ENCODE measurements around the gene ZFYVE28.

Gene ZFYVE28

GRCh38 chr4:2448589-2448988 is 30.1 kb upstream of the ZFYVE28 start:
- no peak overlapping the region for H3K4me3 ChIP-seq (ENCODE audit: low read depth in 1 of 2, low read length in 1 of 2)
- H3K4me1 ChIP-seq (ENCODE audit: control insufficient read depth in 1 of 2, insufficient read depth in 1 of 2, low read depth in 1 of 2, low read length in 1 of 2) = no peaks in the 10 kb centered on the region
- TF ChIP-seq, protein P1, sequence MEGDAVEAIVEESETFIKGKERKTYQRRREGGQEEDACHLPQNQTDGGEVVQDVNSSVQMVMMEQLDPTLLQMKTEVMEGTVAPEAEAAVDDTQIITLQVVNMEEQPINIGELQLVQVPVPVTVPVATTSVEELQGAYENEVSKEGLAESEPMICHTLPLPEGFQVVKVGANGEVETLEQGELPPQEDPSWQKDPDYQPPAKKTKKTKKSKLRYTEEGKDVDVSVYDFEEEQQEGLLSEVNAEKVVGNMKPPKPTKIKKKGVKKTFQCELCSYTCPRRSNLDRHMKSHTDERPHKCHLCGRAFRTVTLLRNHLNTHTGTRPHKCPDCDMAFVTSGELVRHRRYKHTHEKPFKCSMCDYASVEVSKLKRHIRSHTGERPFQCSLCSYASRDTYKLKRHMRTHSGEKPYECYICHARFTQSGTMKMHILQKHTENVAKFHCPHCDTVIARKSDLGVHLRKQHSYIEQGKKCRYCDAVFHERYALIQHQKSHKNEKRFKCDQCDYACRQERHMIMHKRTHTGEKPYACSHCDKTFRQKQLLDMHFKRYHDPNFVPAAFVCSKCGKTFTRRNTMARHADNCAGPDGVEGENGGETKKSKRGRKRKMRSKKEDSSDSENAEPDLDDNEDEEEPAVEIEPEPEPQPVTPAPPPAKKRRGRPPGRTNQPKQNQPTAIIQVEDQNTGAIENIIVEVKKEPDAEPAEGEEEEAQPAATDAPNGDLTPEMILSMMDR (IDR thresholded peaks at IDR 0.05) = no peak
- H3K9me3 ChIP-seq = no peaks in the 10 kb centered on the region
- no peak overlapping the region for H3K27ac ChIP-seq
- no peaks in the 10 kb centered on the region for H3K27me3 ChIP-seq
- H3K36me3 ChIP-seq = no peaks in the 10 kb centered on the region

DNA sequence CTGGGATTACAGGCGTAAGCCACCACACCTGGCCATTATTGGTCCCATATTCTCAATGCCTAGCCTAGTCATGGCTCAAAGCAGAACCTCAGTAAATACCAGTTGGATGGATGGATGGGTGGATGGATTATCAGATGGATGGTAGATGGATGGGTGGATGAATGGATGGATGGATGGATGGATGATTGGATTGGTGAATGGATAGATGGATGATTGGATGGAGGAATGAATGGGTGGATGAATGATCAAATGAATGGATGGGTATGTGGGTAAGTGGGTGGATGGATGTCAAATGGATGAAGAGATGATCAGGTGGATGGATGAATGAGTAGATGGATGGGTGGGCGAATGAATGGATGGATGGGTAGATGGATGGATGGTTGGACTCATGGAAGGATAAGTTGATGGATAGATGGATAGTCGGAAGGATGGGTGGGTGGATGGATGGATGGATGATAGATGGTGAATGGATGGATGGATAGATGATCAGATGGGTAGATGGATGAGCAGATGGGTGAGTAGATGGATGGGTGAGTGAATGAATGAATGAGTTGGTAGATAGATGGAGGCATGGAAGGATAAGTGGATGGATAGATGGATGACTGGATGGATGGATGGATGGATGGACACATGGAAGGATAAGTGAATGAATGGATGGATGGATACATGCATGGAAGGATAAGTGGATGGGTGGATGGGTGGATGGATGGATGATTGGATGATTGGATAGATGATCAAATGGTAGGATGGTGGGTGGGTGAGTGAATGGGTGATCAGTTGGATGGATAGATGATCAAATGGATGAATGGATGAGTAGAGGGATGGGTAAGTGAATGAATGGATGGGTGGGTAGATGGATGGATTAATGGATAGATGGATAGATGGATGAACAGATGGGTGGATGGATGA is 28.5 kb upstream of the ZFYVE28 start:
- TF ChIP-seq, protein P1 (IDR thresholded peaks at IDR 0.05) = no peak
- no peaks in the 10 kb centered on the region for H3K9me3 ChIP-seq
- no peaks in the 10 kb centered on the region for H3K4me1 ChIP-seq (ENCODE audit: control insufficient read depth in 1 of 2, insufficient read depth in 1 of 2, low read depth in 1 of 2, low read length in 1 of 2)
- no peaks in the 10 kb centered on the region for H3K36me3 ChIP-seq
- H3K4me3 ChIP-seq (ENCODE audit: low read depth in 1 of 2, low read length in 1 of 2) = no peak overlapping the region
- no peaks in the 10 kb centered on the region for H3K27me3 ChIP-seq
- no peak overlapping the region for H3K27ac ChIP-seq

DNA sequence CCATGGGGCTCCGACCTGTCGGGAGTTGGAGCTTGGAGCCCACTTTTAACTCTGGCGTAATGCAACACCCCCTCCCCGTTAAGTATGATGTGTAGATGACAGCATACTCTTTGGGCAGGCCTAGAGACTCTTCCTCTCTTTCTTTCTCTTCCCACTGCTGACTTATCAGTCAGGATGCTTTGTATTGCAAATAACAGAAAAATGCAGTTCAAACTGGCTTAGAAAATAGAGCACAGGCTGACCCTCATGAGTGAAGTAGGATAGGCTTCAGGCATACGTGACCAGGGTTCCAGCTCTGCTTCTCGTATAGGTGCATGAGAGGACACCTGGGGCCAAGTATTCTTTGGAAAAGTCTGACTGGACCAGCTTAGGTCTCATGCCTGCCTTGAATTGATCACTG is 27.1 kb upstream of the ZFYVE28 start:
- Histone ChIP-seq H3K4me3 (ENCODE audit: low read depth in 1 of 2, low read length in 1 of 2) (no peak overlapping the region), H3K36me3 (no peaks in the 10 kb centered on the region), H3K9me3 (no peaks in the 10 kb centered on the region), H3K27me3 (no peaks in the 10 kb centered on the region), H3K27ac (no peak overlapping the region), H3K4me1 (ENCODE audit: control insufficient read depth in 1 of 2, insufficient read depth in 1 of 2, low read depth in 1 of 2, low read length in 1 of 2) (no peaks in the 10 kb centered on the region)
- TF ChIP-seq, protein P1 (IDR thresholded peaks at IDR 0.05) = no peak

DNA sequence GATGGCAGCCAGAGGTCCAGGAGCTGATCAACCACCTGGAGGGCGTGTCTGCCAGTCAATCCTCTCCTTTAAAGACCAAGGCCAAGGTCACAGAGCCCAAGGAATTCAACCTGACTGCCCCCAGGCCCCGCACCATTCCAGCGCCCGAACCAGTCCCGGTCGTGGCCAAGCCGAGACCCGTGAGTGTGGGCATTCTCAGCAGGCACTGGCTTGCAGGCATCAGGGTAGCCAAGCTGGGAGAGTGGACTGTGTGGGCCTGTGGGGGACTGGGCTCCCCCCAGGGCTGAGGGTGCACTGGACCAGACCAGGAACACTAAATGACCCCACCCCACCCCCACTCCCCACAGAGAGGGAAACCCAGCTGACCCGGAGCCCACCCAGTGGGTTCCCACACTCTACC is 26.7 kb upstream of the ZFYVE28 start:
- no peaks in the 10 kb centered on the region for H3K9me3 ChIP-seq
- TF ChIP-seq, protein P1 (IDR thresholded peaks at IDR 0.05) = no peak
- no peaks in the 10 kb centered on the region for H3K27me3 ChIP-seq
- no peaks in the 10 kb centered on the region for H3K4me1 ChIP-seq (ENCODE audit: control insufficient read depth in 1 of 2, insufficient read depth in 1 of 2, low read depth in 1 of 2, low read length in 1 of 2)
- H3K4me3 ChIP-seq (ENCODE audit: low read depth in 1 of 2, low read length in 1 of 2) = no peak overlapping the region
- H3K27ac ChIP-seq = no peak overlapping the region
- no peaks in the 10 kb centered on the region for H3K36me3 ChIP-seq

DNA sequence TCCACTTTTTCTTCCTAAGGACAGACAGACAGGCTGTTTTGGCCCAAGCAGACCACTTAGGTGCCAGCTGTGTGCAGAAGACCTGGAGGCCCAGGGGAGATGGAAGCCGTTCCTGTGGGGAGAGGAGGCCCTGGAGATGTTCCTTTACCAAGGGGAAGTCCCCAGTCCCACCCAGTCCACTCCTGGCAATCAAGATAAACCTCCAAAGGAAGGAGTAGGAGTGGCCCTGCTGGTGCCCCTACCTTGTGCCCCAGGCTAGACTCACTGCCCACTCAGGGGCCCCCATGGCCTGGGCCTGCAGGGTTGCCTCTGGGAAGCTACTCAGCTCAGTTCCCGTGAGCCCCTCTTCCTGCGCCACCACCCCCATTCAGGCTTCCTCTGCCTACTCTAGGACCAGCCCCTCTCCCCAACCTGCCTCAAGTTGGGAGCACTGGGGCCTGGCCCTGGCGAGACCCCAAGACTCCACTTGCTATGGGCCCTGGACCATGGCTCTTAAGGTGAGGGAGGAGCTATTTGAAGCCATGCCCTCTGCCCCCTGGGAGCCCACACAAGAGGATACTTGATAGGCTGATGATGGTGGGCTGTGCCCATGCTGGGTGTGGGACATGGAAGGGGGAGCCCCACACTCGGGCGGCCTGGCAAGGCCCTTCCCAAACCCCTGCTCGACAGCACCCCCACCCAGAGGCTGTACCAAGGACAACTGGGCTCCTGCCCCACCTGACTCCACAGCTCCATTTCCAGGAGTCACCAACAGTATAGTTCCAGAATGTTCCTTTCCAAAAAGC is 25.7 kb upstream of the ZFYVE28 start:
- TF ChIP-seq, protein P1 (IDR thresholded peaks at IDR 0.05) = no peak
- H3K36me3 ChIP-seq = no peaks in the 10 kb centered on the region
- no peaks in the 10 kb centered on the region for H3K9me3 ChIP-seq
- H3K4me3 ChIP-seq (ENCODE audit: low read depth in 1 of 2, low read length in 1 of 2) = no peak overlapping the region
- no peaks in the 10 kb centered on the region for H3K27me3 ChIP-seq
- no peaks in the 10 kb centered on the region for H3K4me1 ChIP-seq (ENCODE audit: control insufficient read depth in 1 of 2, insufficient read depth in 1 of 2, low read depth in 1 of 2, low read length in 1 of 2)
- H3K27ac ChIP-seq = no peak overlapping the region

Data from neutrophil (primary cell).